ENCODE data around the gene ZNF638.

The ZNF638 gene

DNA sequence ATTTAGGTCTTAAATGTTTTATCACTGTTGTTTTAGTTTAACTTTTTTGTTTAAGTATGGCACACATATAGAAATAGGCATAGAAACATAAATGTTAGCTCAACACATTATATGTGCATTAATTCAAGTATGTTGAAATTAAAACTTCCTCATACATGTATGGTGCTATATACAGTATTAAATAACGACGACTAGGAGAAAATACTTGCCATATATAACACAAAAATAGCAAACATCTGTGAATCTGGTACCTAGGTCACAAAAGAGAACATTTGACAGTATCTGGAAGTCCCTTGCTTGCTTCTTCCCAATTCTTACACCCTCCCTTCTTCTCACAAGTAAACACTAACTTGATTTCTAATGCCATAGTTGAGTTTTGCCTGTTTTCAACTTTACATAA, 38.4 kb downstream of the ZNF638 start:
- no peak overlapping the region for H3K4me3 ChIP-seq (IDR thresholded peaks at IDR 0.05; ENCODE audit: insufficient read depth, low read depth, low read length)
- no peak overlapping the region for H3K27ac ChIP-seq
- H3K4me1 ChIP-seq (ENCODE audit: low read depth, poor library complexity, severe bottlenecking), result no peaks in the 10 kb centered on the region
- peaks cover 13% of the 10 kb centered on the region; the same call in 1 of the 2 replicates for H3K36me3 ChIP-seq (ENCODE audit: insufficient read depth)
- no peaks in the 10 kb centered on the region for H4K20me1 ChIP-seq (ENCODE audit: insufficient read depth)
- H3K79me2 ChIP-seq (ENCODE audit: insufficient read depth, low read depth), result no peaks in the 10 kb centered on the region
- no peak overlapping the region for H3K9ac ChIP-seq
- no peak overlapping the region for H2AFZ ChIP-seq (ENCODE audit: low read depth)
- TF ChIP-seq CTCF (conservative IDR thresholded peaks at IDR 0.05; ENCODE audit: low read depth, low read length), result no peak
- H3K4me2 ChIP-seq, result no peak overlapping the region
- no peaks in the 10 kb centered on the region for H3K27me3 ChIP-seq (ENCODE audit: insufficient read depth, low read depth)

GRCh38 chr2:71372042-71372441, 40.5 kb downstream of the ZNF638 start:
- Histone ChIP-seq H4K20me1 (ENCODE audit: insufficient read depth) (no peaks in the 10 kb centered on the region), H3K4me2 (no peak overlapping the region), H3K27me3 (ENCODE audit: insufficient read depth, low read depth) (no peaks in the 10 kb centered on the region), H3K9ac (no peak overlapping the region), H3K4me1 (ENCODE audit: low read depth, poor library complexity, severe bottlenecking) (peaks cover 4% of the 10 kb centered on the region), H3K36me3 (ENCODE audit: insufficient read depth) (peaks cover 10% of the 10 kb centered on the region; the same call in 1 of the 2 replicates), H3K79me2 (ENCODE audit: insufficient read depth, low read depth) (no peaks in the 10 kb centered on the region), H3K4me3 (IDR thresholded peaks at IDR 0.05; ENCODE audit: insufficient read depth, low read depth, low read length) (no peak overlapping the region), H2AFZ (ENCODE audit: low read depth) (no peak overlapping the region), H3K27ac (no peak overlapping the region)
- no peak for TF ChIP-seq CTCF (conservative IDR thresholded peaks at IDR 0.05; ENCODE audit: low read depth, low read length)

GRCh38 chr2:71379086-71379485, 47.5 kb downstream of the ZNF638 start:
- H3K27ac ChIP-seq, result no peak overlapping the region; the same call in 1 of the 2 replicates
- no peak overlapping the region for H3K9ac ChIP-seq
- H3K4me2 ChIP-seq, result peak overlapping the region; percentile 9
- no peak overlapping the region for H2AFZ ChIP-seq (ENCODE audit: low read depth)
- no peaks in the 10 kb centered on the region for H3K27me3 ChIP-seq (ENCODE audit: insufficient read depth, low read depth)
- no peak overlapping the region for H3K4me3 ChIP-seq (IDR thresholded peaks at IDR 0.05; ENCODE audit: insufficient read depth, low read depth, low read length)
- H4K20me1 ChIP-seq (ENCODE audit: insufficient read depth), result no peaks in the 10 kb centered on the region
- TF ChIP-seq CTCF (conservative IDR thresholded peaks at IDR 0.05; ENCODE audit: low read depth, low read length), result no peak
- H3K36me3 ChIP-seq (ENCODE audit: insufficient read depth), result peaks cover 20% of the 10 kb centered on the region; the same call in 1 of the 2 replicates
- H3K4me1 ChIP-seq (ENCODE audit: low read depth, poor library complexity, severe bottlenecking), result peaks cover 36% of the 10 kb centered on the region
- H3K79me2 ChIP-seq (ENCODE audit: insufficient read depth, low read depth), result no peaks in the 10 kb centered on the region

GRCh38 chr2:71380665-71381064, 49.1 kb downstream of the ZNF638 start:
- no peak overlapping the region for H3K4me2 ChIP-seq
- H3K9ac ChIP-seq, result no peak overlapping the region
- no peaks in the 10 kb centered on the region for H3K27me3 ChIP-seq (ENCODE audit: insufficient read depth, low read depth)
- no peak for TF ChIP-seq CTCF (conservative IDR thresholded peaks at IDR 0.05; ENCODE audit: low read depth, low read length)
- H3K36me3 ChIP-seq (ENCODE audit: insufficient read depth), result peaks cover 11% of the 10 kb centered on the region; the same call in 1 of the 2 replicates
- H3K79me2 ChIP-seq (ENCODE audit: insufficient read depth, low read depth), result no peaks in the 10 kb centered on the region
- no peak overlapping the region for H3K27ac ChIP-seq
- H2AFZ ChIP-seq (ENCODE audit: low read depth), result no peak overlapping the region
- H4K20me1 ChIP-seq (ENCODE audit: insufficient read depth), result no peaks in the 10 kb centered on the region
- peaks cover 36% of the 10 kb centered on the region for H3K4me1 ChIP-seq (ENCODE audit: low read depth, poor library complexity, severe bottlenecking)
- no peak overlapping the region for H3K4me3 ChIP-seq (IDR thresholded peaks at IDR 0.05; ENCODE audit: insufficient read depth, low read depth, low read length)
